HFFc6 (cell line): Measurements from ENCODE around the gene JMJD6. TPM values are rescaled to one million over a fixed set of nuclear protein-coding genes. Genes with fewer than 3 reads are reported as not detected.

Source experiments
- DNase-seq: peaks from one replicate; pipeline ENCODE4 v3.0.0-alpha.2; 2018
- H3K27ac Mint-ChIP-seq: 2 replicates; pipeline ENCODE4 v1.8.0; 2020; ENCODE audit warnings: mild to moderate bottlenecking, mixed read lengths
- H3K27me3 Mint-ChIP-seq: 2 replicates; pipeline ENCODE4 v1.8.0; 2021; ENCODE audit warnings: mild to moderate bottlenecking, moderate library complexity, mixed read lengths; ENCODE audit not compliant: insufficient read depth
- H3K36me3 Mint-ChIP-seq: 2 replicates; pipeline ENCODE4 v1.8.0; 2021; ENCODE audit warnings: low read depth, mixed read lengths
- H3K4me1 Mint-ChIP-seq: 2 replicates; pipeline ENCODE4 v1.8.0; 2020; ENCODE audit warnings: low read depth, mixed read lengths
- H3K4me3 Mint-ChIP-seq: 2 replicates; pipeline ENCODE4 v1.8.0; 2020; ENCODE audit warnings: mild to moderate bottlenecking, moderate library complexity, mixed read lengths
- H3K9me3 Mint-ChIP-seq: 2 replicates; pipeline ENCODE4 v1.8.0; 2020; ENCODE audit warnings: mild to moderate bottlenecking, mixed read lengths
- CTCF ChIP-seq: fragments of 200-600 bp; sonication (generic); IDR thresholded peaks from 2 replicates; pipeline ENCODE4 v1.5.0; 2021; ENCODE audit warnings: antibody characterized with exemption, mild to moderate bottlenecking
- total RNA-seq, 6 experiments: library from RNA; stranded (reverse); fragmentation: NEBNext Ultra II Directional; extraction: Animal tissue kit (Norgen Biotek cat#: 25700); gene quantifications; 2 replicates in 1 of 6; 3 replicates in 5 of 6; pipeline ENCODE4 v1.2.3, GENCODE V29; 2021

The JMJD6 gene
- total RNA-seq, 6 experiments from 2014 or later = 32.9 to 44.3 (median 37.3) TPM

GRCh38 chr17:76755285-76755684 lies 28.9 kb upstream of the JMJD6 start:
- Mint-ChIP-seq H3K9me3 (no peaks in the 10 kb centered on the region), H3K4me3 (no peak overlapping the region), H3K36me3 (peaks cover 17% of the 10 kb centered on the region), H3K4me1 (peaks cover 6% of the 10 kb centered on the region; the same call in 1 of the 2 replicates), H3K27me3 (no peaks in the 10 kb centered on the region), H3K27ac (no peak overlapping the region)
- DNase-seq = no peak
- no peak for TF ChIP-seq CTCF

GRCh38 chr17:76753061-76753961 lies 26.9 kb upstream of the JMJD6 start:
- Mint-ChIP-seq H3K4me1 (peaks cover 6% of the 10 kb centered on the region; the same call in 1 of the 2 replicates), H3K27ac (no peak overlapping the region), H3K9me3 (no peaks in the 10 kb centered on the region), H3K27me3 (peaks cover 2% of the 10 kb centered on the region; the same call in 1 of the 2 replicates), H3K36me3 (peaks cover 12% of the 10 kb centered on the region), H3K4me3 (no peak overlapping the region)
- no peak for TF ChIP-seq CTCF
- no peak for DNase-seq

DNA sequence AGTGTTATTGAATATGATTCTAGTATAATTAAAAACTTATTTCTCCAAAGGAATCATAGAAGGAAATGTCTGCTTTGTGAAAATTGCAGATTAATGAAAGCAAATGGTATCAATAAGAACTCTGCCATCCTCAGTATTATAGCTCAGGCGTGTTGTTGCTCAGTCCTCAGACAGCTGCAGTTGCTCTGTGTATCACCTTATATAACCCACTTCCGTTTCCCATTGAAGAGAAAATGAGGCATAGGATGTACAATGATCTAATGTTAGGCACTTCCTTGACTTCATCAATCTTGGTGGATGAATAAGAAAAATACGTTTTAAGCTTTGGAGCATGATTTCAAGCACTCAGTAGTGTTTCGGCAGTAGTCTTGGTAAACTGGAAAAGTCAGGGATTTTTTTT lies 25.6 kb upstream of the JMJD6 start:
- Mint-ChIP-seq H3K36me3 (peaks cover 6% of the 10 kb centered on the region), H3K27ac (no peak overlapping the region), H3K4me3 (no peak overlapping the region), H3K9me3 (no peaks in the 10 kb centered on the region), H3K27me3 (peaks cover 2% of the 10 kb centered on the region; the same call in 1 of the 2 replicates), H3K4me1 (peaks cover 2% of the 10 kb centered on the region; the same call in 1 of the 2 replicates)
- no peak for TF ChIP-seq CTCF
- DNase-seq = no peak

- Mint-ChIP-seq H3K36me3 (peaks cover 9% of the 10 kb centered on the region), H3K27ac (no peak overlapping the region), H3K9me3 (no peaks in the 10 kb centered on the region), H3K4me3 (no peak overlapping the region), H3K27me3 (peaks cover 2% of the 10 kb centered on the region; the same call in 1 of the 2 replicates), H3K4me1 (no peaks in the 10 kb centered on the region)
- TF ChIP-seq CTCF = no peak
- no peak for DNase-seq
Observed at GRCh38 chr17:76751416-76751993, 25.1 kb upstream of the JMJD6 start.

- Mint-ChIP-seq H3K9me3 (peaks cover 8% of the 10 kb centered on the region; the same call in 1 of the 2 replicates), H3K4me1 (peaks cover 7% of the 10 kb centered on the region), H3K27me3 (peaks cover 2% of the 10 kb centered on the region; the same call in 1 of the 2 replicates), H3K27ac (no peak overlapping the region), H3K36me3 (peaks cover 35% of the 10 kb centered on the region), H3K4me3 (no peak overlapping the region)
- DNase-seq = no peak
- TF ChIP-seq CTCF = no peak
Observed at GRCh38 chr17:76748657-76749056, 22.3 kb upstream of the JMJD6 start.
